Measurements from ENCODE around the gene NUP155.
A peak's percentile ranks its signal among the peaks of the same experiment; 100 is the strongest.

NUP155 gene

GRCh38 chr5:37248970-37249814, 121.7 kb downstream of the NUP155 start, which contains the start of gene CPLANE1 (continued):
- TF ChIP-seq INSM2 (tag by site-specific recombination; IDR thresholded peaks at IDR 0.05) = peak; percentile 49
- peak; percentile 39; the same call in 1 of the 2 replicates for TF ChIP-seq ZNF391 (tag by site-specific recombination; IDR thresholded peaks at IDR 0.05; ENCODE audit: borderline replicate concordance, low read depth)
- TF ChIP-seq KLF8 (tag by site-specific recombination; IDR thresholded peaks at IDR 0.05) = peak; percentile 92
- peak; percentile 92 for TF ChIP-seq ZFP69B (tag by site-specific recombination; IDR thresholded peaks at IDR 0.05)
- TF ChIP-seq ZNF521 (tag by site-specific recombination; IDR thresholded peaks at IDR 0.05) = no peak
- TF ChIP-seq ZNF664 (tag by site-specific recombination; IDR thresholded peaks at IDR 0.05) = no peak
- peak; percentile 75; the same call in 1 of the 2 replicates for TF ChIP-seq ZSCAN16 (tag by site-specific recombination; IDR thresholded peaks at IDR 0.05)
- peak; percentile 70 for TF ChIP-seq SP3 (tag by site-specific recombination; IDR thresholded peaks at IDR 0.05)
- TF ChIP-seq ZBTB20 (tag by site-specific recombination; IDR thresholded peaks at IDR 0.05) = peak; percentile 97
- peak; percentile 81; the same call in 1 of the 2 replicates for TF ChIP-seq BCL11A (tag by site-specific recombination; IDR thresholded peaks at IDR 0.05; ENCODE audit: low read depth)
- TF ChIP-seq ZNF629 (tag by site-specific recombination; IDR thresholded peaks at IDR 0.05) = peak; percentile 81
- peak; percentile 17; the same call in 1 of the 2 replicates for TF ChIP-seq ZNF18 (tag by site-specific recombination; IDR thresholded peaks at IDR 0.05)
- peak; percentile 82 for TF ChIP-seq ZNF561 (tag by site-specific recombination; IDR thresholded peaks at IDR 0.05; ENCODE audit: borderline replicate concordance)
- peak; percentile 52; the same call in 1 of the 2 replicates for TF ChIP-seq ZNF785 (tag by site-specific recombination; IDR thresholded peaks at IDR 0.05)
- 0 out of 2 replicates have a peak, but pooled peaks have one; percentile 66 for TF ChIP-seq REPIN1 (tag by site-specific recombination; IDR thresholded peaks at IDR 0.05; ENCODE audit: low read depth)
- TF ChIP-seq ZNF596 (tag by site-specific recombination; IDR thresholded peaks at IDR 0.05) = peak; percentile 45; the same call in 1 of the 2 replicates
- TF ChIP-seq ZNF600 (tag by site-specific recombination; IDR thresholded peaks at IDR 0.05) = peak; percentile 92
- TF ChIP-seq ZEB2 (tag by site-specific recombination; IDR thresholded peaks at IDR 0.05) = peak; percentile 82
- peak; percentile 95 for TF ChIP-seq KLF10 (tag by site-specific recombination; IDR thresholded peaks at IDR 0.05)
- peak; percentile 90 for TF ChIP-seq HIC1 (tag by site-specific recombination; IDR thresholded peaks at IDR 0.05)
- peak; percentile 54 for TF ChIP-seq KLF9 (tag by site-specific recombination; IDR thresholded peaks at IDR 0.05; ENCODE audit: low read depth)
- peak; percentile 83 for TF ChIP-seq ZBTB48 (tag by site-specific recombination; IDR thresholded peaks at IDR 0.05)
- TF ChIP-seq PRDM1 (tag by site-specific recombination; IDR thresholded peaks at IDR 0.05) = no peak
- TF ChIP-seq ZBTB10 (tag by site-specific recombination; IDR thresholded peaks at IDR 0.05) = peak; percentile 85
- TF ChIP-seq GLIS2 (tag by site-specific recombination; IDR thresholded peaks at IDR 0.05) = peak; percentile 94
- peak; percentile 81 for TF ChIP-seq ZSCAN30 (tag by site-specific recombination; IDR thresholded peaks at IDR 0.05)
- TF ChIP-seq ZNF623 (tag by site-specific recombination; IDR thresholded peaks at IDR 0.05) = peak; percentile 22; the same call in 1 of the 2 replicates
- peak; percentile 70 for TF ChIP-seq MZF1 (tag by site-specific recombination; IDR thresholded peaks at IDR 0.05; ENCODE audit: borderline replicate concordance)
- TF ChIP-seq EGR2 (tag by site-specific recombination; IDR thresholded peaks at IDR 0.05; ENCODE audit: low read depth) = peak; percentile 45; the same call in 1 of the 2 replicates
- TF ChIP-seq OSR2 (tag by site-specific recombination; IDR thresholded peaks at IDR 0.05) = 0 out of 2 replicates have a peak, but pooled peaks have one; percentile 46
- TF ChIP-seq ZNF501 (tag by site-specific recombination; IDR thresholded peaks at IDR 0.05) = peak; percentile 97
